GM12872 (cell line): ENCODE results near the gene CRELD2.

Experiments
- TF ChIP-seq, protein P1 (sequence below): IDR thresholded peaks from 3 replicates; pipeline ENCODE4 v1.5.1; 2011; ENCODE audit warnings: low read depth, mild to moderate bottlenecking, low read length, moderate library complexity; ENCODE audit not compliant: insufficient read depth

The CRELD2 gene

DNA sequence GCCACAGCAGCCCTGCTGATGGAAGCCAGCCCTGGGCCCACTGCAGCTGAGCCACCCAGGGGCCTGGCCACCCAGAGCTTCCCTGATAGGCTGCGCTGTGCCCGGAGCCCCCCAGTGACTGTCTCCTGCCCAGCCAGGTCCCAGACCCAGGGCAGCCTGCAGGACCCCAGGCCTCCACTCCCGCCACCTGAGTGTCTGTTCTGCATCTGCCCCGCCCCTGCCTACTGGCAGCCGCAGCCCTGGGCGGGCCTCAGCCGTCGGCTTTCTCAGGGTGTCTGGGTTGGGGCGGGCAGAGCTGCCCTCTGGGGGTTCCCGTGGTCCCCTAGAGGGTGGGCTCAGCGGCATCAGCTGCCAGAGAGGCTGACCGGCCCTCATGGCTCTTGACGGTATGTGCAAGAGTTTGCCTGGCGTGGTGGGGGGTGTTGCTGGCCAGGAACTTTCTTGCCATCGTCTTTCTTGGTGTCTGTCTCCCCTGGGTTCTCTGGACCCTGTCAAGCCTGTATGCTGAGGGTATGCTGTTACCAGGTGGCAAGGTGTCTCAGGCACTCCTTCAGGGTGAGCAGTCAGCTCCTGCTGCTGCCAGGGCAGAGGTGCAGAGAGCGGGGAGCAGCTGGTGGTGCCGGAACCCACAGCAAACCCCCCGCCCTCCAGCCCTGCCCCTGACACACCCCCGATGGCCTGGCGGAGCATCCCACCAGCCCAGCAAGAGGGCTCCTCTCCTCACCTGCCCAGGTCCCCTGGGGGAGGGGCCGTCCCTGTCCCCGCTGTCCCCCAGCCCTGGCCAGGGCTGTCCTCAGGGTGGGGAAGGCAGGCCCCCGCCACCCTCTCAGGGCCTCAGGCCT is 29.9 kb downstream of the CRELD2 start:
- TF ChIP-seq, protein P1, sequence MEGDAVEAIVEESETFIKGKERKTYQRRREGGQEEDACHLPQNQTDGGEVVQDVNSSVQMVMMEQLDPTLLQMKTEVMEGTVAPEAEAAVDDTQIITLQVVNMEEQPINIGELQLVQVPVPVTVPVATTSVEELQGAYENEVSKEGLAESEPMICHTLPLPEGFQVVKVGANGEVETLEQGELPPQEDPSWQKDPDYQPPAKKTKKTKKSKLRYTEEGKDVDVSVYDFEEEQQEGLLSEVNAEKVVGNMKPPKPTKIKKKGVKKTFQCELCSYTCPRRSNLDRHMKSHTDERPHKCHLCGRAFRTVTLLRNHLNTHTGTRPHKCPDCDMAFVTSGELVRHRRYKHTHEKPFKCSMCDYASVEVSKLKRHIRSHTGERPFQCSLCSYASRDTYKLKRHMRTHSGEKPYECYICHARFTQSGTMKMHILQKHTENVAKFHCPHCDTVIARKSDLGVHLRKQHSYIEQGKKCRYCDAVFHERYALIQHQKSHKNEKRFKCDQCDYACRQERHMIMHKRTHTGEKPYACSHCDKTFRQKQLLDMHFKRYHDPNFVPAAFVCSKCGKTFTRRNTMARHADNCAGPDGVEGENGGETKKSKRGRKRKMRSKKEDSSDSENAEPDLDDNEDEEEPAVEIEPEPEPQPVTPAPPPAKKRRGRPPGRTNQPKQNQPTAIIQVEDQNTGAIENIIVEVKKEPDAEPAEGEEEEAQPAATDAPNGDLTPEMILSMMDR = no peak

DNA sequence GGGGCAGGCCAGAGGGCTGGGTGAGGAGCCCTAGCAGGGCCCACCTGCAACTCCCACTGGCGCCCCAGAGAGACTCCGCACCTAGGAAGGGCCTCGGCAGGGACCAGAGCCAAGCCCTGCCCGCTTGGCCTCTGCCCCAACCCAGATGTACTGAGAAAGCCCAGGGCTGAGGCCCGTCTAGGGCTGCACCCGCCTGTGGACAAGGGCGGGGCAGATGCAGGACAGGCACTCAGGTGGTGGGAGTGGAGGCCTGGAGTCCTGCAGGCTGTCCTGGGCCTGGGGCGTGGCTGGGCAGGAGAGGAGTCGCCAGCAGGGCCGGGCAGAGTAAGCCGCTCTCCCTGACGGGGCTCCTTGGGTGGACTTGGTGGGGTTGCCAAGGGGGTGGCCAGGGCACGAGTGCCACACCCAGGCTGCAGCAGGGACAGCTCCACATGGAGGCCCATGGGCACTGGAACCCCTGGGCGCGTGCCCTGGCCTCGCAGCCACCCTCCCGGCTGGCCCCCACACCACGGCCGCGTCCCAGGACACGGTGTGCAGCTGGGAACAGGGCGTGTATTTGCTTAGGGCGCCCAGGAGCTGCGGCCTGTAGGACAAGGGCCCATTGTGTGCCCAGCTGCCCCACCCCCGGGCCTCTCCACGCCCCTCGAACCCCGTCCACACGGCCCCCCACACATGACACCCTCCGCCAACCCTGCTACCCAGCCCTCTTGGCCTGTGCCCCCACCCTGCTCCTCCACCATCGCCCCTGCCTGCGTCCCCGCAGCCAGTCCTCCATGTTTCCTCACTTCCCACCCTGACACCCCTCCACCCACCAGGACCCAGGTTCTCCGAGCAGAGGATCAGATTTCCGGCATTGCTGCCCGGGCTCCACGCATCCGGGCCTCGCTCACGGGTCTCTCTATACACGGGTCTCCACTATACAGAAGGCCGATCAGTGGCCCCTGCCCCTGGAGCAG is 30.8 kb downstream of the CRELD2 start:
- TF ChIP-seq, protein P1 = no peak

DNA sequence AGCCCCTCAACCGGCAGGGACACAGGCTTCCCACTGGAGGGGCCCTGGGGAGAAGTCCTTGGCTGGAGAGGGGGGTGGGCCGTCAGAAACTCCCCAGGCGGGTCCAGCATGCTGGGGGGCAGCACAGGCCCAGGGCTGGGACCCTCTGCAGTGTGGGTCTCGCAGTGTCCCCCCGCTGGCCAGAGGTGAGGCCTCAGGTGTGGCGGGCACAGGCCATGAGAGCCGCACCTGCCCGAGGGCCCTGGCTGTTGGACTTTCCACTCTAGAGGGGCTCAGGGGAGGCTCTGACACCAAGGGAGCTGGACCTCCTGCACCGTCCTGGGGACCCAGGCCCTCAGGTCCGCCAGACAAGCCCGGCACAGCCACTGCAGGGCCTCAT is 31.5 kb downstream of the CRELD2 start:
- TF ChIP-seq, protein P1 = no peak

DNA sequence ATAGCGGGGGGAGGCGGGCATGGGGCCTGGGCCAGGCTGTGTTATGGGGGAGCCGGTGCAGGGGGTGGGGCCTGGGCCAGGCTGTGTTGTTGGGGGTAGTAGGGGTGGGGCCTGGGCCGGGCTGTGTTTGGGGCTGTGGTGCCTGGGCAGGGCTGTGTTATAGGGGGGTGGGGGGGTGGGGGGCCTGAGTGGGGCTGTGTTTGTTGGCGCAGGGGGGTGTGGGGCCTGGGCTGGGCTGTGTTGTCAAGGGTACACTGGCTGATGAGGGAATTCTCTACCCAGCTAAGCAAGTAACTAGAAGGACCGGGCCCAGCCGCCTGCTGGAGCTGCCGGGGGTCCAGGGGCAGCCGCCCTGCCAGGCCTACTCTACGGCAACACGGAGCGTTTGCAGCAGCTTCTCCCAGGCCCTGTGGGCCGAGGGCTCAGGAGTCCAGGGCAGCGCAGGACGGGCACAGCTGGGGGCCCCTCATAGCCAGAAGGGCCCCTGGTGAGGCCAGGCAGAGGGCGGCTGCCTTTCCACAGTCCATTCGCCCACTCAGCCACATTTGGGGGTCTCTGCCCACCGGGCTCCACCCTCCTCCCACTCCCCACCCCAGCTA is 32.1 kb downstream of the CRELD2 start:
- TF ChIP-seq, protein P1 = no peak

DNA sequence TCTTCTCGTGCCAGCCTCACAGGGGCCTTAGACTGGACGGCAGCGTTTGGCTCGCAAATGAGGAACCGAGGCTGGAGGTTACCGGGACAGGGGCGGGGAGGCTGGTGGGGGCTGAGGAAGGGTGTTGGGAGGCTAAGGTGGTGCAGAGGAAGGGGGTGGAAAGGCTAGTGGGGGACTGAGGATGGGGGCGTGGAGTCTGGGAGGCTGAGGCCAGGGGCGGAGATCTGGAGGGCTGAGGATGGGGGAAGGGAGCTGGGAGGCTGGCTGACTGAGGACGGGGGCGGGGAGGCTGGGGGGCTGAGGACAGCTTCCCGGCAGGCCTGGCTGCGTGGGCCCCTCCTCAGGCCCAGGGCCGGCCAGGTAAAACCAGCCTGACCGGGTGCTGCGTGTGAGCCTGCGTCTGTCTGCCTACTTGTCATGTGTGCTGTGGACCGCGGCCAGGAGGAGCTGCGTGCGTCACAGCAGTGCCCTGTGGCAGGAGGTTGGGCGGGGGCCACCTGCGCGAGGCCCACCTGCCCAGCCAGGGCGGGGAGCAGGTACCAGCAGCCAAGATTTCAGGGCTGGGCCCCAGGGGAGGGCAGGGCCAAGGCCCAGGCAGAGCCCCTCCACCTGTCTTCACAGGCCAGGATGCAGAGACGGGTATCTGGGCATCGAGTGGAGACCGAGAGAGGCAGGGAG is 32.7 kb downstream of the CRELD2 start:
- TF ChIP-seq, protein P1 = no peak

DNA sequence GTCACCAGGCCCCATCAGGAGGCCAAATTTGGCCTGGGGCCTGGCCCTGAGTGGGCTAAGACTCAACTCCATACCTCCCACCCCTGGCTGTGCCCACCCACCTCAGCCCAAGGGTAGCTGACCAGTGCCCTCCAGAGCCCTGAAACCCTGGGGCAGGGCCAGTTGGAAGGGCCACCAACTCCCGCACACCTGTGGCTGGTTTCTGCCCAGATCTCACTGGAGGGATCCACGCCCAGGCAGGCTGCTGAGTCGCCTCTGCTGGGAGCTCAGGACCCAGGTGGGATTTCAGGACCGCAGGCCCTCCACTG is 33.2 kb downstream of the CRELD2 start:
- TF ChIP-seq, protein P1 = no peak
